Measurements from ENCODE around the gene CAMK2B. TPM values are rescaled to one million over a fixed set of nuclear protein-coding genes. Genes with fewer than 3 reads are reported as not detected.
A peak's percentile ranks its signal among the peaks of the same experiment; 100 is the strongest.

CAMK2B gene
- total RNA-seq, 2 experiments from 2014 or later, result 0.97 to 1.9 TPM

- ATAC-seq (no peak), DNase-seq (peak; percentile 17)
- H3K27ac Mint-ChIP-seq, result peak overlapping the region; percentile 85
- H3K36me3 Mint-ChIP-seq (ENCODE audit: low read depth), result no peaks in the 10 kb centered on the region
- H3K4me3 Mint-ChIP-seq, result no peak overlapping the region
- POLR2A ChIA-PET, result interaction anchor here (1.0 to 1.6 kb wide), 6 partner anchors 9 to 315 kb away, joined by 3 to 6 read pairs (median 4); partner anchors contain the start of genes DBNL and NUDCD3
- intact Hi-C loops (cut with micrococcal nuclease), result no loop called here
- H3K27me3 Mint-ChIP-seq, result no peaks in the 10 kb centered on the region
- peaks cover 4% of the 10 kb centered on the region for H3K9me3 Mint-ChIP-seq
- peaks cover 52% of the 10 kb centered on the region for H3K4me1 Mint-ChIP-seq (ENCODE audit: low read depth)
- TF ChIP-seq CTCF (IDR thresholded peaks at IDR 0.05), result no peak
- CTCF ChIA-PET, result interaction anchor here (1.3 kb wide), 2 partner anchors 12 to 56 kb away, joined by 4 read pairs; no protein-coding TSS in a partner anchor
These were observed 68.2 kb downstream of the CAMK2B start for GRCh38 chr7:44257213-44257612.

- Mint-ChIP-seq H3K4me3 (no peak overlapping the region), H3K4me1 (ENCODE audit: low read depth) (peaks cover 52% of the 10 kb centered on the region), H3K27ac (peak overlapping the region; percentile 85), H3K9me3 (peaks cover 4% of the 10 kb centered on the region), H3K27me3 (no peaks in the 10 kb centered on the region), H3K36me3 (ENCODE audit: low read depth) (no peaks in the 10 kb centered on the region)
- intact Hi-C loops (cut with micrococcal nuclease), result no loop called here
- no peak for ATAC-seq
- ChIA-PET CTCF (interaction anchor here (1.3 kb wide), 1 partner anchor 12 kb away, joined by 4 read pairs; no protein-coding TSS in a partner anchor), POLR2A (interaction anchor here (0.7 to 1.4 kb wide), 2 partner anchors 190 to 239 kb away, joined by 3 read pairs; no protein-coding TSS in a partner anchor)
- no peak for TF ChIP-seq CTCF (IDR thresholded peaks at IDR 0.05)
- no peak for DNase-seq
These were observed 68.9 kb downstream of the CAMK2B start for GRCh38 chr7:44256459-44256858.

- Mint-ChIP-seq H3K27ac (no peak overlapping the region), H3K9me3 (peaks cover 4% of the 10 kb centered on the region), H3K4me3 (no peak overlapping the region), H3K4me1 (ENCODE audit: low read depth) (peaks cover 11% of the 10 kb centered on the region), H3K27me3 (no peaks in the 10 kb centered on the region), H3K36me3 (ENCODE audit: low read depth) (no peaks in the 10 kb centered on the region)
- CTCF ChIA-PET, result interaction anchor here (1.6 kb wide), 1 partner anchor 11 kb away, joined by 10 read pairs; no protein-coding TSS in a partner anchor
- no peak for TF ChIP-seq CTCF (IDR thresholded peaks at IDR 0.05)
- ATAC-seq, result no peak
- DNase-seq, result no peak
- intact Hi-C loops (cut with micrococcal nuclease), result no loop called here
- POLR2A ChIA-PET, result no interaction called here
These were observed 73.5 kb downstream of the CAMK2B start for GRCh38 chr7:44251881-44252280.

- Mint-ChIP-seq H3K27me3 (no peaks in the 10 kb centered on the region), H3K9me3 (peaks cover 4% of the 10 kb centered on the region), H3K36me3 (ENCODE audit: low read depth) (no peaks in the 10 kb centered on the region), H3K27ac (no peak overlapping the region), H3K4me3 (no peak overlapping the region), H3K4me1 (ENCODE audit: low read depth) (peaks cover 7% of the 10 kb centered on the region)
- intact Hi-C loops (cut with micrococcal nuclease), result no loop called here
- ChIA-PET POLR2A (no interaction called here), CTCF (interaction anchor here (1.6 kb wide), 1 partner anchor 10 kb away, joined by 10 read pairs; no protein-coding TSS in a partner anchor)
- no peak for TF ChIP-seq CTCF (IDR thresholded peaks at IDR 0.05)
- no peak for DNase-seq
- ATAC-seq, result no peak
These were observed 74.1 kb downstream of the CAMK2B start for GRCh38 chr7:44251269-44251668.

GRCh38 chr7:44249639-44250234 lies 75.7 kb downstream of the CAMK2B start:
- ATAC-seq, result peak; percentile 24
- CTCF ChIA-PET, result no interaction called here
- no peaks in the 10 kb centered on the region for H3K27me3 Mint-ChIP-seq
- DNase-seq, result no peak
- no peak overlapping the region for H3K27ac Mint-ChIP-seq
- H3K36me3 Mint-ChIP-seq (ENCODE audit: low read depth), result no peaks in the 10 kb centered on the region
- H3K4me1 Mint-ChIP-seq (ENCODE audit: low read depth), result no peaks in the 10 kb centered on the region
- H3K9me3 Mint-ChIP-seq, result peaks cover 2% of the 10 kb centered on the region
- POLR2A ChIA-PET, result no interaction called here
- no peak for TF ChIP-seq CTCF (IDR thresholded peaks at IDR 0.05)
- intact Hi-C loops (cut with micrococcal nuclease), result loop anchor here (5.0 kb wide), 2 partner anchors 58 to 228 kb away; no protein-coding TSS in a partner anchor
- H3K4me3 Mint-ChIP-seq, result no peak overlapping the region

Measured in activated CD8-positive, alpha-beta T cell treated with anti-CD3 and anti-CD28 coated beads for 36 hours (primary cell).